Esophagus (tissue), 2 donors: ENCODE measurements around the gene CD93. TPM values are rescaled to one million over a fixed set of nuclear protein-coding genes. Genes with fewer than 3 reads are reported as not detected.

Source experiments
- H3K27ac ChIP-seq, 2 donors: one replicate each; pipeline ENCODE4 v1.5.1; 2013; ENCODE audit warnings: low read depth in 2 of 2, mild to moderate bottlenecking in 2 of 2, inconsistent platforms in 1 of 2, low read length in 1 of 2, moderate library complexity in 1 of 2
- H3K27me3 ChIP-seq, 2 donors: one replicate each; pipeline ENCODE4 v1.6.1; 2013; ENCODE audit warnings: low read length in 2 of 2, control low read depth in 1 of 2, mild to moderate bottlenecking in 1 of 2; ENCODE audit not compliant: insufficient read depth in 2 of 2, control insufficient read depth in 1 of 2
- H3K36me3 ChIP-seq, 2 donors: one replicate each; pipeline ENCODE4 v1.6.1; 2013; ENCODE audit warnings: low read length in 1 of 2; ENCODE audit not compliant: control insufficient read depth in 2 of 2, insufficient read depth in 2 of 2
- H3K4me1 ChIP-seq, 2 donors: one replicate each; pipeline ENCODE4 v1.6.1; 2013; ENCODE audit warnings: low read length in 1 of 2; ENCODE audit not compliant: control insufficient read depth in 2 of 2, insufficient read depth in 2 of 2
- H3K4me3 ChIP-seq, 2 donors: one replicate each; pipeline ENCODE4 v1.5.1; 2013; ENCODE audit warnings: low read length in 2 of 2, mild to moderate bottlenecking in 2 of 2, low read depth in 1 of 2, moderate library complexity in 1 of 2
- H3K9me3 ChIP-seq, 2 donors: one replicate each; pipeline ENCODE4 v1.6.1; 2013; ENCODE audit warnings: mild to moderate bottlenecking in 2 of 2, low read depth in 1 of 2, low read length in 1 of 2, moderate library complexity in 1 of 2; ENCODE audit not compliant: control insufficient read depth in 2 of 2, insufficient read depth in 1 of 2
- WGBS, 2 donors: extraction: QIAGEN DNeasy Blood & Tissue Kit; methylation state at CpG; one replicate each; pipeline ENCODE4 v1.1.7; 2013; 5-methylcytosine and 5-hydroxymethylcytosine counted together
- polyA plus RNA-seq, 2 donors: library from polyadenylated mRNA; stranded (reverse); fragments of 200-250 nt; gene quantifications; one replicate each; pipeline ENCODE4 v1.2.3, GENCODE V29; 2013
- donor health status: healthy with polysubstance abuse.
- donor health status: Bipolar disorder and iron deficiency.

The CD93 gene
- polyA plus RNA-seq, 2 donors, result 1.8 to 2.8 TPM

DNA sequence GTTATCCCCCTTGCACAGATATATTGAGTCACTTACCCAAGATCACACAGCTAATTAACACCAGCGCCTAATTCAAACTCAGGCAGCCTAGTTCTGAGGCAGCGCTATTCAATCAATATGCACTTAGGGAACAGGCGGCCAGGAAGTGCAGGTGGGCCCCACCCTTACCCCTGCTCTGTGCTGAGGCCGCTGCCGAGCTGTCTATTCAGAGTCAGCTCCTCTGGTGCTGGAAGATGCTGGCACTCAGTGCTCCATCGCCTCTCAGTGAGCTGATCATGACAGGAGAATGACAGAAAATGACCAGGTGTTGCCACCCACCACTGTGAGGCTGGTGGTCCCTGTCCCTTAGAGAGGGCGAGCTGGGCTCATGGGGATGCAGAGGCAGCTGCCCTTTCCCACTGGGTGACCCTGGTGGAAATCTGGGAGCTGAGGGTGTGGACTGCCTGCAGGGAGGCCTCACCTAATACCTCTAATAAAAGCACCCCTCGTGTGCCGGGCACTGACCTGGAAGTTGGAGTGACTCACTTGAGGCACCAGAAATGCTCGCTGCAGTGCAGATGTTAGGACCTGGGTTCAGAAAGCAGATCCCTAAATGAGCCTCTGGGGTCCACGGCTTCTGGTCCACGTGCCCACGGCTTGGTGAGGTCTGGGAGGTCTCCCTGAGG lies 42.5 kb upstream of the CD93 start:
- Histone ChIP-seq H3K36me3 (no peaks in the 10 kb centered on the region), H3K4me3 (no peak overlapping the region), H3K27me3 (no peaks in the 10 kb centered on the region), H3K27ac (no peak overlapping the region), H3K9me3 (no peaks in the 10 kb centered on the region), H3K4me1 (peaks cover 0 to 16% of the 10 kb centered on the region in 2 donors)
- WGBS, 2 donors, result 76 to 80% methylated on average over 13 of the region's 13 CpGs

DNA sequence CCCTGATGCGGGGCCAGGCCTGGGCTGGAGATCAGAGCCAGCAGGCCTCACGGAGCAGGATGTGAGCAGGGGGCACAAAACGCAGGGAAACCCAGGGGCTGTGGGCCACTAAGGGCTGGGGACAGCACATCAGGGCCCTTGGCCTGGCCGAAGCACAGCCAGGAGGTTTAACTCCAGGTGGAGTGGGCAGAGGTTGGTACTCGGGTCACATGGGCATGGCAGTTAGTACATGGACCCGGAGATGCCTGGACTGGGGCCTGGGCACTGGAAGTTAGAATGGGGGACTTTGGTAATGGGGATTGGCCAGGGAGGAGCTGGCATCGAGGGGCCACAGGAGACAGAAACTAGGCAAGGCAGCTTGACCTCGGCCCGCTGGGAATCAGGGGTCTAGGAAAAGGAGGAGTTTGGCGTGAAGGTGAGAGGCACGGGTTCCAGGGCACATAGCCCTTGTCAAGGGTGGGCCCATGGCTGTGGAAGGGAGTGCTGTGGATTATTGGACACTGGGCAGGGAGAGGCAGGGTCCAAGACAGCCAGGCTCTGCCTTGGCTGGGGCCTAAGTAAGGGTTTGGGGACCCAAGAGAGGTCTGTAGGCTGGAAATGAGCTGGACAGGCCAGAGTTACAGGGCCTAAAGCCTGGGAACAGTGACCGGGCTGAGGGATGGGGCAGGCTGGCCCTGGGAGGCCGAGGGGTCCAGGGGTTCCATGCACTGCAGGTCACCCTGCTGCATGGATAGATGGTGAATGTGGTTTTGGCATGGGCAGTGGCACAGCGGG lies 41.6 kb upstream of the CD93 start:
- peaks cover 0 to 14% of the 10 kb centered on the region in 2 donors for H3K4me1 ChIP-seq
- no peaks in the 10 kb centered on the region for H3K9me3 ChIP-seq
- no peak overlapping the region for H3K27ac ChIP-seq
- 92% methylated on average over 14 of the region's 14 CpGs for WGBS, 2 donors
- no peak overlapping the region for H3K4me3 ChIP-seq
- H3K36me3 ChIP-seq, result no peaks in the 10 kb centered on the region
- no peaks in the 10 kb centered on the region for H3K27me3 ChIP-seq

DNA sequence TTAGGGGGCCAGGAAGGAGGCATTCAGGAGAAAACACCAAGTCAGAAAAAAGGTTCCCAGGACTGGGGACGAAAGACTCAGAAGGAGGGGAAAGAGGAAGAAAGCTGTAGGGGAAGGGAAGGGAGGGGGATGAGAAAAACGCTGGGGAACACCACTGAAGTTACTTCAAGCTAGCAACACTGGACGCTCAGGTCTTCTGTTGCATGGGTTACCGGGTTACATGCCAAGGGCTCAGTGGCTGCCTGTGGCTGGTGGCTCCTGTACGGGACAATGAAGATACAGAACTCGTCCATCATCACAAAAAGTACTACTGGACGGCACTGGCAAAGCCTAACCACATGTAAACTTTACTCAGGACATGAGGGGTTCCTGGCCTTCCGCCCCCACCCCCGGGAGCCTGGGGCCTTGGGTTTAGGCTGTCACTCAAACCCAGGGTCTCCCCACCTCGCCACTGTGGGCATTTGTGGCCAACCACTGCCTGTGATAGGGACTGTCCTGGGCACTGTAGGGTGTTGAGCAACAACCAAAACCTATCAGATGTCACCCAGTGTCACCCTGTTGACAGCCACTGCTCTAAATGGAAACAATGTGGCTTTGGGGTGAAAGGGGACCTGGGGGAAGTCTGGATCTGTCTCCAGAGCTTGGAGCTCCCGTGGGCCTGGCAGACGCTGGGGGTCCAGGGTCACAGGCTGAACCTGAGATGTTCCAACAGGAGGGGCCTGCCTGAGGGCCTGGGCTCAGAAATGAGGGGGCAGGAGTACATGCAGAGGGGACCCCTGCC lies 40.3 kb upstream of the CD93 start:
- H3K27me3 ChIP-seq, result no peaks in the 10 kb centered on the region
- 80% methylated on average over 12 of the region's 12 CpGs for WGBS, 2 donors

DNA sequence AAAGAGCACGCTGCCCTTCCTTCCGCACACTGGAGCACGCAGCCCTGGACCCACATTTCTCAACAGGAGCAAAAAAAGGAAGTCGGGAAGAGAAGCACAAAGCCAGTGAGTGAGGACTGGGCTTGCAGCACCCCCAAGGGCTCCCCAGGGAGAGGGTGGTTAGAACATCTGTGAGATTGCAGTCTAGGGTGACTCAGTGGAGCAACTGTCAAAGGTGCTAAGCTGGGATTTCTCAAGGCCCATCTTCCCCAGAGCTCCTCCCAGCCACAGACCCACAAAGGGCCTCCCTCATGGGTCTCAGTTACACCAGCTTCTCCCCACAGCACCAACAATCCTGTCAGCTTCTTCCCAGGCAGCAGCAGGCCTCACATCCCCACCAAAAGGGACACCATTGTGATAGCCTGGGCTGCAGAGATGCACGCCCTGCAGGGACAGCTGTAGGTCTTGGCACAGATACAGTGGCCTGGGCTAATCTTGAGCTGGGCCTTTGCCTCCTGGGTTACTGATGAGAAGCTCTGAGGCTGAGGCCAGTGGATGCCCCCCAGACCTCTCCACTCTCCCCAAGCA lies 39.6 kb upstream of the CD93 start:
- 80 to 86% methylated on average over 5 of the region's 5 CpGs for WGBS, 2 donors
- Histone ChIP-seq H3K4me3 (no peak overlapping the region), H3K27me3 (no peaks in the 10 kb centered on the region), H3K36me3 (no peaks in the 10 kb centered on the region), H3K9me3 (no peaks in the 10 kb centered on the region), H3K27ac (no peak overlapping the region), H3K4me1 (peaks cover 0 to 18% of the 10 kb centered on the region in 2 donors)

More for the DNA sequence above, 40.3 kb upstream of the CD93 start:
- H3K4me3 ChIP-seq, result no peak overlapping the region
- no peaks in the 10 kb centered on the region for H3K9me3 ChIP-seq
- H3K4me1 ChIP-seq, result peaks cover 0 to 14% of the 10 kb centered on the region in 2 donors
- peak overlapping the region in 1 of 2 donors; percentile 13 for H3K27ac ChIP-seq
- H3K36me3 ChIP-seq, result no peaks in the 10 kb centered on the region

DNA sequence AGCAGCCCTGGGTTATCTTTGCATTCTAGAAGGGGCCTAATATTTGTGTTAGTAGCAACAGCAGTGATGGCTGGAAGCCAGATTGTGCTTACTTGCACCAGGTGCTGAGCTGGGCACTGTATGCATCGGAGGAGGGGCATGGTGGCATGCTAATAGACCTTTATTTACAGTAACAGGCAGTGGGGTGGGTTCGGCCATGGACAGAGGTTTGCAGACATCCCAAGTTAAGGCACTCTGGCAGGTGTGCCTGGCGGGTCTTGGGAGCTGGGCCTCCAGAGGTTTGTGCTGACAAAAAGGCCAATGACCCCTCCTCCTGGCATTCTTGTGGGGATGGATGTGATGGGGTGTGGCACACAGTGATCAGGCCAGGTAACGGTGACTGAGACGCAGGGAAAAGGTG lies 39.0 kb upstream of the CD93 start:
- H3K27me3 ChIP-seq, result no peaks in the 10 kb centered on the region
- H3K36me3 ChIP-seq, result no peaks in the 10 kb centered on the region
- H3K4me1 ChIP-seq, result peaks cover 0 to 22% of the 10 kb centered on the region in 2 donors
- H3K4me3 ChIP-seq, result no peak overlapping the region
- H3K9me3 ChIP-seq, result no peaks in the 10 kb centered on the region
- 67 to 77% methylated on average over 5 of the region's 5 CpGs for WGBS, 2 donors
- no peak overlapping the region for H3K27ac ChIP-seq

DNA sequence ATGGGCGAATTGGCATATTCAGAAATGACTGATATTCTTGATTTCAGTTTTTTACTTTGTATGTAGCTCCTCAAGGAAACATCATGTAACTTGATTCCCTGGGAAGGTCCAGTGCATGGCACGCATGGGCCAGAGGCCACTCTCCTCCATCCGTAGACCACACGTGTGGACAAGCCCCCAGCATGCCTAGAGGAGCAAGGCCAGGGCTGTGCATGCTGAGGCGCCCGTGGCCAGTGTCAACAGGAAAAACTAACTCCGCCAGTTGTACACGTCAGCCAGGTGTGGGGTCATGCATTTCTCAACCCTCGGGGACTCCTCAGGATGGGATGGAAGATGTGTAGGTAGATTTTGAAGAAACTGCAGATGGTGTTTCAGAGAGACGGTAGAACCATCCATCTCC lies 37.8 kb upstream of the CD93 start:
- H3K27ac ChIP-seq, result no peak overlapping the region
- WGBS, 2 donors, result 65 to 67% methylated on average over 10 of the region's 10 CpGs
- H3K36me3 ChIP-seq, result no peaks in the 10 kb centered on the region
- H3K4me3 ChIP-seq, result no peak overlapping the region
- peaks cover 0 to 31% of the 10 kb centered on the region in 2 donors for H3K4me1 ChIP-seq
- no peaks in the 10 kb centered on the region for H3K9me3 ChIP-seq
- H3K27me3 ChIP-seq, result no peaks in the 10 kb centered on the region

DNA sequence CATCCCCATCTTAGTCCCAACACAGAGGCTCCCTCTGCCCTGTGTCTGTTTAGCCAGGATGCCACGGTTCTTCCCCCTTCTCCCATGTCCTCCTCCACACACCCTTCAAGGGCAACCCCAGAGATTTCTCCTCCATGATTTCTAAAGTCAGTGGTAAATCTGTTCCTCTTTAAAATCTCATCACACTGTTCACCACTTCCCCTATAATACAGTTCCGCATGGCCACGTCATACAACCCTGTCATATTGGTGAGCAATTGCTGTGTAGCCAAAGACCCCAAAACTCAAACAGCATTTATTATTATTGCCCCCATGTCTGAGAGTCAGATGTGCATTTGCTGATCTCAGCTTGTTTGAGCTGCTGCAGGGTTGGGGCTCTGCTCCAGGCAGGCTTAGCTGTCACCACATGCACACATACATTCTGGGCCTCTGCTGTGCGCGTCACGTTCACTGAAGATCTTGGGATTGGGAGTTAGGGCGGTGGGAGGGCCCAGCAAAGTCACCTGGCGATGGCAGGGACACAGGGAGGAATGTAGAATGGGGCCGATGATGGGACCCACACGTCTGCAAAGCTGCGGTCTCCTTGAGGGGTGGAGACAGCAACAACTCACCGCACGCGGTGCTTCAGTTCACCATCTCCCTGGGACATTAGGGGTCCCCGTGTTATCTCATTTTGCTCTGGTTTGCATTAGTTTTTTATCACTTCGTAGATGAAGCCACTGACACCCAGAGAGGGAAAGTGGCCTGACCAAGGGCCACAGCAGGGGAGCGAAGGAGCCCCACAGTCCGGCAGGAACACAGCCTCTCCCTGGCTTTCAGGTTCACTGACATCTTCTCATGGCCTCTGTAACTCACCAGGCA lies 36.9 kb upstream of the CD93 start:
- H3K4me3 ChIP-seq, result no peak overlapping the region
- WGBS, 2 donors, result 90 to 92% methylated on average over 16 to 17 of the region's 18 CpGs
- H3K36me3 ChIP-seq, result no peaks in the 10 kb centered on the region
- H3K9me3 ChIP-seq, result no peaks in the 10 kb centered on the region
- H3K4me1 ChIP-seq, result peaks cover 0 to 34% of the 10 kb centered on the region in 2 donors
- H3K27me3 ChIP-seq, result no peaks in the 10 kb centered on the region
- no peak overlapping the region for H3K27ac ChIP-seq

DNA sequence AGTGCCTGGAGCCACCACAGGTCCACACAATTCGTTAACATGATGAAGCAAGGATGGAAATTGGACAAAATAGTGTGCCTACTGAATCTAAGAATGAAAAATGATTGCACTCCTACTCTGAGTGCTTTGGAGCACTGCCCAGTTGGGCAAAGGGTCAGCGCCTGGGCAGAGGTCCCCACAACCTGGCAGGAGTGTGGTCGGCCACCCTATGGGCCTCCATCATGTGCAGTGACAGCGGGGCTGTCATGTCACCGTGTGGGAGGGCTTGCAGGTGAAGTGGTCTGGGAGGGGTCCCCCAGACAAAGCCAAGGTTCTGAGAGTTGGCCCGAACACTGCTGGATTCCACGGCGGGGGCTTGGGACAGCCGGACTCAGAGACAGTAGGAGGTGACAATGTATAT lies 36.2 kb upstream of the CD93 start:
- Histone ChIP-seq H3K27ac (no peak overlapping the region), H3K4me3 (no peak overlapping the region), H3K9me3 (no peaks in the 10 kb centered on the region), H3K27me3 (no peaks in the 10 kb centered on the region), H3K36me3 (no peaks in the 10 kb centered on the region), H3K4me1 (peaks cover 0 to 39% of the 10 kb centered on the region in 2 donors)
- 72 to 88% methylated on average over 6 to 8 of the region's 9 CpGs for WGBS, 2 donors
